Natural killer cell (primary cell): ENCODE measurements around the gene NFKBIB. TPM values are rescaled to one million over a fixed set of nuclear protein-coding genes. Genes with fewer than 3 reads are reported as not detected.
A peak's percentile ranks its signal among the peaks of the same experiment; 100 is the strongest.

Experiments used
- ATAC-seq, 3 donors: fragments of 150-1000 bp in 2 of 3; fragments of 200-7000 bp in 1 of 3; cut with Tn5 transposase; 1 replicate in 1 of 3; 2 replicates in 2 of 3; pipeline ENCODE4 v1.10.0; 2021; ENCODE audit warnings: mild to moderate bottlenecking in 2 of 3, moderate library complexity in 2 of 3
- DNase-seq, 2 donors: peaks; one replicate each; pipeline versions ENCODE4 v3.0.0 to v3.0.0-alpha.2; 2013 to 2021; ENCODE audit warnings: mixed read lengths in 1 of 2
- H3K27ac ChIP-seq: one replicate; pipeline ENCODE4 v1.5.1; 2013; ENCODE audit warnings: mild to moderate bottlenecking, low read length
- H3K27me3 ChIP-seq: one replicate; pipeline ENCODE4 v1.6.1; 2013; ENCODE audit warnings: low read length; ENCODE audit not compliant: control insufficient read depth, insufficient read depth
- H3K36me3 ChIP-seq: one replicate; pipeline ENCODE4 v1.6.1; 2013; ENCODE audit warnings: low read length; ENCODE audit not compliant: control insufficient read depth, insufficient read depth
- H3K4me1 ChIP-seq: one replicate; pipeline ENCODE4 v1.6.1; 2013; ENCODE audit warnings: low read length; ENCODE audit not compliant: control insufficient read depth, insufficient read depth
- H3K4me3 ChIP-seq: one replicate; pipeline ENCODE4 v1.5.1; 2013; ENCODE audit warnings: low read length
- H3K9me3 ChIP-seq: one replicate; pipeline ENCODE4 v1.6.1; 2013; ENCODE audit warnings: low read length; ENCODE audit not compliant: control insufficient read depth, insufficient read depth
- H3K27ac Mint-ChIP-seq, 2 donors: one replicate each; pipeline ENCODE4 v1.8.0; 2022; ENCODE audit warnings: mild to moderate bottlenecking in 2 of 2, mixed read lengths in 2 of 2, moderate library complexity in 1 of 2
- H3K27me3 Mint-ChIP-seq, 2 donors: one replicate each; pipeline ENCODE4 v1.8.0; 2022; ENCODE audit warnings: low read depth in 2 of 2, mixed read lengths in 2 of 2
- H3K36me3 Mint-ChIP-seq: one replicate; pipeline ENCODE4 v1.8.0; 2022; ENCODE audit warnings: mixed read lengths
- H3K4me1 Mint-ChIP-seq, 2 donors: one replicate each; pipeline ENCODE4 v1.8.0; 2022; ENCODE audit warnings: mixed read lengths in 2 of 2
- H3K4me3 Mint-ChIP-seq: one replicate; pipeline ENCODE4 v1.8.0; 2022; ENCODE audit warnings: mild to moderate bottlenecking, moderate library complexity, mixed read lengths
- H3K9me3 Mint-ChIP-seq, 2 donors: one replicate each; pipeline ENCODE4 v1.8.0; 2022; ENCODE audit warnings: mixed read lengths in 2 of 2
- WGBS: methylation state at CpG from one replicate; pipeline ENCODE4 v1.1.7; 2013; ENCODE audit warnings: missing lambda C conversion rate; ENCODE audit not compliant: insufficient coverage; 5-methylcytosine and 5-hydroxymethylcytosine counted together
- intact Hi-C: fragments of 100-400 bp; cut with micrococcal nuclease; formaldehyde crosslinking; loops from one replicate; pipeline ENCODE4 v1.14.2; 2022
- total RNA-seq, 4 donors: library from RNA; stranded (reverse); fragments of 120-200 nt in 1 of 4; gene quantifications; one replicate each; pipeline versions ENCODE4 v1.2.3 to v1.2.4, GENCODE V29; 2013 to 2022
- TF ChIP-seq, protein P1 (sequence below): fragments of 200-600 bp; IDR thresholded peaks from one replicate; pipeline ENCODE4 v1.8.0; 2022; ENCODE audit warnings: antibody characterized with exemption

Gene NFKBIB
- total RNA-seq, 3 donors from 2014 or later (not counting 1 experiment from before 2014, with no cell fraction given), result 78.0 to 125 (median 118) TPM

DNA sequence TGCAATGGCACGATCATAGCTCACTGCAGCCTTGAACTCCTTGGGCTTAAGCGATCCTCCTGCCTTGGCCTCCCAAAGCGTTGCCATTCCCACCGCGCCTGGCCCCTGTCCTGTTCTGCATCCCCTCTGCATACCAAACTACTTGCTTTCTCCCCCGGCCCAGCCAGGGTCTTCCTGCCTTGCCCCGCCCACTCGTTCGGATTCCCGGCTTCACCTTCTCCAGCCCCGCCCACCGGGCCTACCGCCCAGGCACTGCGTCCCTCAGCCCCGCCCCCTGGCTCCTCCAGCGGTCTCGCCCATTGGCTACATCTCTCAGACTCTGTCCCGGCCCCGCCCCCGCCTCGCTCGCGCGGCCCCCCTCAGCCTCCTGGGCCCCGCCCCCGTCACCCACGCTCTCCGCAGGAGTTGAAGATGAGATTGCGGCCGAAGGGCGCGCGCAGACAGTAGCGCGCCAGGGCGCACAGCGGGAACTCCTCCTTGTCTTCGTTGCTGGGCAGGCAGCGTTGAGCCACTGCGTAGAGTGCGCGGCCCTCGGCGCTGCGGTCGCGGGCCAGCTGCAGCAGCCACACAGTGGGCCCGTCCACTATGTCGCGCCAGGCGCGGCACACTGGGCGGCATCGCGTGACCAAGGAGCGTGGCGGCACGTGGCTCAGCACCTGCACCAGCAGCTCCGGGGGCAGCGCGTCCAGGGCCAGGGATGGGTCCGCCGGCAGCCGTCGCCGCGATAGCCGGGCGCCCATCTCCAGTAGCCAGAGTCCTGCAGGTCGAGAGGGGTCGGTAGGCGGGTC lies 50.0 kb downstream of the NFKBIB start:
- ATAC-seq (peak; percentile 83 to 96 (median 92)), DNase-seq (peak; percentile 67 to 85)
- Mint-ChIP-seq H3K27ac (peak overlapping the region in 1 of 2 donors; percentile 64), H3K27me3 (peaks cover 8 to 13% of the 10 kb centered on the region in 2 donors), H3K4me3 (peak overlapping the region; percentile 50), H3K9me3 (no peaks in the 10 kb centered on the region), H3K4me1 (peaks cover 6 to 20% of the 10 kb centered on the region in 2 donors), H3K36me3 (no peaks in the 10 kb centered on the region)
- Histone ChIP-seq H3K4me1 (peaks cover 18% of the 10 kb centered on the region), H3K4me3 (no peak overlapping the region), H3K9me3 (no peaks in the 10 kb centered on the region), H3K36me3 (no peaks in the 10 kb centered on the region), H3K27me3 (peaks cover 2% of the 10 kb centered on the region), H3K27ac (no peak overlapping the region)
- intact Hi-C loops, result no loop called here
- TF ChIP-seq, protein P1, sequence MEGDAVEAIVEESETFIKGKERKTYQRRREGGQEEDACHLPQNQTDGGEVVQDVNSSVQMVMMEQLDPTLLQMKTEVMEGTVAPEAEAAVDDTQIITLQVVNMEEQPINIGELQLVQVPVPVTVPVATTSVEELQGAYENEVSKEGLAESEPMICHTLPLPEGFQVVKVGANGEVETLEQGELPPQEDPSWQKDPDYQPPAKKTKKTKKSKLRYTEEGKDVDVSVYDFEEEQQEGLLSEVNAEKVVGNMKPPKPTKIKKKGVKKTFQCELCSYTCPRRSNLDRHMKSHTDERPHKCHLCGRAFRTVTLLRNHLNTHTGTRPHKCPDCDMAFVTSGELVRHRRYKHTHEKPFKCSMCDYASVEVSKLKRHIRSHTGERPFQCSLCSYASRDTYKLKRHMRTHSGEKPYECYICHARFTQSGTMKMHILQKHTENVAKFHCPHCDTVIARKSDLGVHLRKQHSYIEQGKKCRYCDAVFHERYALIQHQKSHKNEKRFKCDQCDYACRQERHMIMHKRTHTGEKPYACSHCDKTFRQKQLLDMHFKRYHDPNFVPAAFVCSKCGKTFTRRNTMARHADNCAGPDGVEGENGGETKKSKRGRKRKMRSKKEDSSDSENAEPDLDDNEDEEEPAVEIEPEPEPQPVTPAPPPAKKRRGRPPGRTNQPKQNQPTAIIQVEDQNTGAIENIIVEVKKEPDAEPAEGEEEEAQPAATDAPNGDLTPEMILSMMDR, result no peak
- WGBS, result 11% methylated on average over 72 of the region's 72 CpGs

DNA sequence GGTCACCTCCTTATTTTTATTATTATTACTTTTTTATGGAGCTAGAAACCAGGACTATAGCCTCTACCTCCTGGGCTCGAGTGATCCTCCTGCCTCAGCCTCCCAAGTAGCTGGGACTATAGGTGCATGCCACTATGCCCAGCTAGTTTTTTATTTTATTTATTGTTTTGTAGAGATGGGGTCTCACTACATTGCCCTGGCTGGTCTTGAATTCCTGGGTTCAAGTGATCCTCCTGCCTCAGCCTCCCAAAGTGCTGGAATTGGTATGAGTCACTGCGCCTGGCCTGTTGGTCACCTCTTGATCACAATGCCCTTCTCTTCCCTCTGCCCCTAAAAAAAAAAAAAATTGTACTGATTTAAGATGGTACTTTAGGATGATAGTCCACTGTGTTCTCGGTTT lies 51.4 kb downstream of the NFKBIB start:
- DNase-seq, result no peak
- no peak overlapping the region for H3K4me3 ChIP-seq
- TF ChIP-seq, protein P1, result no peak
- H3K27me3 Mint-ChIP-seq, result peaks cover 8 to 13% of the 10 kb centered on the region in 2 donors
- H3K27me3 ChIP-seq, result peaks cover 2% of the 10 kb centered on the region
- no peak overlapping the region for H3K27ac Mint-ChIP-seq
- no peaks in the 10 kb centered on the region for H3K36me3 ChIP-seq
- H3K9me3 ChIP-seq, result no peaks in the 10 kb centered on the region
- H3K4me3 Mint-ChIP-seq, result no peak overlapping the region
- 74% methylated on average over 3 of the region's 3 CpGs for WGBS
- peaks cover 6 to 20% of the 10 kb centered on the region in 2 donors for H3K4me1 Mint-ChIP-seq
- intact Hi-C loops, result no loop called here
- peaks cover 18% of the 10 kb centered on the region for H3K4me1 ChIP-seq
- ATAC-seq, result no peak
- H3K27ac ChIP-seq, result no peak overlapping the region
- H3K36me3 Mint-ChIP-seq, result no peaks in the 10 kb centered on the region
- H3K9me3 Mint-ChIP-seq, result no peaks in the 10 kb centered on the region

- Mint-ChIP-seq H3K4me1 (peaks cover 6 to 20% of the 10 kb centered on the region in 2 donors), H3K9me3 (no peaks in the 10 kb centered on the region), H3K4me3 (peak overlapping the region; percentile 6), H3K27me3 (peaks cover 8 to 13% of the 10 kb centered on the region in 2 donors), H3K36me3 (no peaks in the 10 kb centered on the region), H3K27ac (peak overlapping the region in 1 of 2 donors; percentile 18)
- ATAC-seq (peak; percentile 37 to 40 (median 39)), DNase-seq (peak in 1 of 2 donors; percentile 66)
- H3K36me3 ChIP-seq, result no peaks in the 10 kb centered on the region
- no peak overlapping the region for H3K27ac ChIP-seq
- peaks cover 2% of the 10 kb centered on the region for H3K27me3 ChIP-seq
- TF ChIP-seq, protein P1, result peak; percentile 52
- 60% methylated on average over 13 of the region's 13 CpGs for WGBS
- H3K4me1 ChIP-seq, result peaks cover 18% of the 10 kb centered on the region
- intact Hi-C loops, result loop anchor here (1.0 kb wide), 1 partner anchor 408 kb away; no protein-coding TSS in a partner anchor
- H3K4me3 ChIP-seq, result no peak overlapping the region
- no peaks in the 10 kb centered on the region for H3K9me3 ChIP-seq
Observed at GRCh38 chr19:38952395-38953165, 52.8 kb downstream of the NFKBIB start.
